Right ventricle myocardium inferior (tissue), 1 donor: ENCODE measurements around the gene ENTPD7. TPM values are rescaled to one million over a fixed set of nuclear protein-coding genes. Genes with fewer than 3 reads are reported as not detected.
A peak's percentile ranks its signal among the peaks of the same experiment; 100 is the strongest.

Experiments
- ATAC-seq: fragments of 200-7000 bp; cut with Tn5 transposase; one replicate; pipeline ENCODE4 v1.9.1; 2020; ENCODE audit warnings: mild to moderate bottlenecking, moderate library complexity
- DNase-seq: peaks from one replicate; pipeline ENCODE4 v3.0.0; 2021; ENCODE audit errors: missing footprints
- intact Hi-C: fragments of 100-400 bp; cut with DNase I; formaldehyde crosslinking; loops from one replicate; pipeline ENCODE4 v1.11.0; 2022
- total RNA-seq: library from RNA; stranded (reverse); fragmentation: NEBNext Ultra II Directional; extraction: Animal tissue kit (Norgen Biotek cat#: 25700); gene quantifications from one replicate; pipeline ENCODE4 v1.2.1, GENCODE V29; 2021
- donor health status: DM: no; HTN: yes; CAD: no; lungs with severe emphysema.

Gene ENTPD7
- total RNA-seq, 1 donor from 2014 or later: 1.4 TPM

GRCh38 chr10:99676426-99676825 lies 17.1 kb downstream of the ENTPD7 start:
- DNase-seq (no peak), ATAC-seq (no peak)
- intact Hi-C loops: no loop called here

- ATAC-seq (no peak), DNase-seq (no peak)
- intact Hi-C loops: no loop called here
Measured at GRCh38 chr10:99676895-99677294, 17.6 kb downstream of the ENTPD7 start.

- intact Hi-C loops: no loop called here
- ATAC-seq (no peak), DNase-seq (no peak)
Measured at GRCh38 chr10:99678921-99679320, 19.6 kb downstream of the ENTPD7 start.

GRCh38 chr10:99681553-99681952 lies 22.2 kb downstream of the ENTPD7 start:
- DNase-seq: no peak
- intact Hi-C loops: no loop called here
- ATAC-seq: peak; percentile 79

- ATAC-seq (no peak), DNase-seq (no peak)
- intact Hi-C loops: no loop called here
Measured at GRCh38 chr10:99682032-99682431, 22.7 kb downstream of the ENTPD7 start.

GRCh38 chr10:99682752-99683151 lies 23.4 kb downstream of the ENTPD7 start:
- DNase-seq: no peak
- ATAC-seq: no peak
- intact Hi-C loops: no loop called here

- intact Hi-C loops: no loop called here
- peak; percentile 59 for ATAC-seq
- no peak for DNase-seq
Measured at GRCh38 chr10:99685597-99685967, 26.3 kb downstream of the ENTPD7 start.

- no peak for ATAC-seq
Measured at GRCh38 chr10:99689461-99689860, 30.2 kb downstream of the ENTPD7 start.

GRCh38 chr10:99693933-99694583 lies 34.7 kb downstream of the ENTPD7 start:
- ATAC-seq (no peak), DNase-seq (no peak)
- intact Hi-C loops: no loop called here

More at GRCh38 chr10:99689461-99689860, 30.2 kb downstream of the ENTPD7 start:
- intact Hi-C loops: no loop called here
- no peak for DNase-seq

GRCh38 chr10:99695761-99696160 lies 36.5 kb downstream of the ENTPD7 start:
- ATAC-seq: no peak
- DNase-seq: no peak
- intact Hi-C loops: no loop called here

GRCh38 chr10:99698504-99699080 lies 39.3 kb downstream of the ENTPD7 start:
- no peak for ATAC-seq
- intact Hi-C loops: no loop called here
- DNase-seq: no peak

GRCh38 chr10:99700649-99701048 lies 41.3 kb downstream of the ENTPD7 start:
- intact Hi-C loops: loop anchor here (10.0 kb wide), 1 partner anchor 136 kb away; no protein-coding TSS in a partner anchor
- DNase-seq: no peak
- no peak for ATAC-seq

GRCh38 chr10:99708428-99709012 lies 49.2 kb downstream of the ENTPD7 start:
- intact Hi-C loops: loop anchor here (10.0 kb wide), 1 partner anchor 144 kb away; no protein-coding TSS in a partner anchor
- ATAC-seq: no peak
- no peak for DNase-seq

- intact Hi-C loops: loop anchor here (10.0 kb wide), 1 partner anchor 145 kb away; no protein-coding TSS in a partner anchor
- DNase-seq (no peak), ATAC-seq (no peak)
Measured at GRCh38 chr10:99709480-99710229, 50.3 kb downstream of the ENTPD7 start.

- DNase-seq (no peak), ATAC-seq (no peak)
- intact Hi-C loops: no loop called here
Measured at GRCh38 chr10:99711129-99711719, 51.9 kb downstream of the ENTPD7 start.

- DNase-seq (no peak), ATAC-seq (no peak)
- intact Hi-C loops: no loop called here
Measured at GRCh38 chr10:99714446-99714845, 55.1 kb downstream of the ENTPD7 start.

GRCh38 chr10:99720387-99720786 lies 61.1 kb downstream of the ENTPD7 start:
- DNase-seq (no peak), ATAC-seq (no peak)
- intact Hi-C loops: no loop called here

GRCh38 chr10:99730026-99730425 lies 70.7 kb downstream of the ENTPD7 start:
- intact Hi-C loops: loop anchor here (5.0 kb wide), 2 partner anchors 108 to 298 kb away; partner anchors contain the start of genes GOT1 and SLC25A28
- no peak for ATAC-seq

More at GRCh38 chr10:99730026-99730425, 70.7 kb downstream of the ENTPD7 start:
- DNase-seq: no peak
